MM.1S (cell line): Measurements from ENCODE around the gene DMAC2.

Experiments used
- DNase-seq: peaks from one replicate; pipeline ENCODE4 v3.0.0-alpha.2; 2015
- H2AFZ ChIP-seq: fragments of 300-600 bp; sonication (generic); 2 replicates; pipeline ENCODE4 v1.6.0; 2016; ENCODE audit warnings: antibody characterized with exemption, low read length
- H3F3A ChIP-seq: fragments of 300-600 bp; sonication (generic); 2 replicates; pipeline ENCODE4 v1.6.1; 2016; ENCODE audit warnings: mild to moderate bottlenecking, antibody characterized with exemption, low read length, moderate library complexity, mixed read lengths; ENCODE audit not compliant: insufficient read depth
- H3K27ac ChIP-seq: fragments of 300-600 bp; sonication (generic); 2 replicates; pipeline ENCODE4 v1.5.1; 2016; ENCODE audit warnings: mild to moderate bottlenecking, low read length
- H3K27me3 ChIP-seq: fragments of 300-600 bp; sonication (generic); replicated peaks from 2 replicates; pipeline ENCODE4 v1.6.0; 2016; ENCODE audit warnings: low read length; ENCODE audit not compliant: insufficient read depth
- H3K36me3 ChIP-seq: fragments of 300-600 bp; sonication (generic); replicated peaks from 2 replicates; pipeline ENCODE4 v1.6.1; 2016; ENCODE audit warnings: mild to moderate bottlenecking, low read length, mixed read lengths; ENCODE audit not compliant: insufficient read depth
- H3K4me1 ChIP-seq: fragments of 300-600 bp; sonication (generic); 2 replicates; pipeline ENCODE4 v1.6.1; 2016; ENCODE audit warnings: low read length, mixed read lengths
- H3K4me2 ChIP-seq: fragments of 300-600 bp; sonication (generic); 2 replicates; pipeline ENCODE4 v1.6.0; 2016; ENCODE audit warnings: low read depth, low read length
- H3K4me3 ChIP-seq: fragments of 300-600 bp; sonication (generic); 2 replicates; pipeline ENCODE4 v1.5.1; 2016; ENCODE audit warnings: low read length, mixed read lengths
- H3K79me2 ChIP-seq: fragments of 300-600 bp; sonication (generic); 2 replicates; pipeline ENCODE4 v1.6.1; 2016; ENCODE audit warnings: mixed run types, low read length, mixed read lengths
- H3K9ac ChIP-seq: fragments of 300-600 bp; sonication (generic); 2 replicates; pipeline ENCODE4 v1.6.1; 2016; ENCODE audit warnings: low read length, mixed read lengths
- H3K9me2 ChIP-seq: fragments of 300-600 bp; sonication (generic); replicated peaks from 2 replicates; pipeline ENCODE4 v1.6.1; 2016; ENCODE audit warnings: mild to moderate bottlenecking, low read length, mixed read lengths; ENCODE audit not compliant: insufficient read depth
- H3K9me3 ChIP-seq: fragments of 300-600 bp; sonication (generic); replicated peaks from 2 replicates; pipeline ENCODE4 v1.6.1; 2016; ENCODE audit warnings: mild to moderate bottlenecking, low read length, mixed read lengths; ENCODE audit not compliant: insufficient read depth
- H4K20me1 ChIP-seq: fragments of 300-600 bp; sonication (generic); 2 replicates; pipeline ENCODE4 v1.6.1; 2016; ENCODE audit warnings: mild to moderate bottlenecking, low read length, moderate library complexity, mixed read lengths; ENCODE audit not compliant: insufficient read depth
- EZH2 ChIP-seq: fragments of 300-600 bp; sonication (generic); optimal IDR thresholded peaks from 2 replicates; pipeline ENCODE3; 2017; ENCODE audit warnings: low read depth, mild to moderate bottlenecking, antibody characterized with exemption, low read length, mixed read lengths
- EZH2phosphoT487 ChIP-seq: fragments of 300-600 bp; sonication (generic); IDR thresholded peaks from 2 replicates; pipeline ENCODE4 v1.6.1; 2018; ENCODE audit warnings: antibody characterized with exemption, low read length
- TF ChIP-seq, protein P1 (sequence below): fragments of 300-600 bp; sonication (generic); IDR thresholded peaks from 2 replicates; pipeline ENCODE4 v1.5.1; 2016; ENCODE audit warnings: antibody characterized with exemption, low read length, mixed read lengths

DMAC2 gene

DNA sequence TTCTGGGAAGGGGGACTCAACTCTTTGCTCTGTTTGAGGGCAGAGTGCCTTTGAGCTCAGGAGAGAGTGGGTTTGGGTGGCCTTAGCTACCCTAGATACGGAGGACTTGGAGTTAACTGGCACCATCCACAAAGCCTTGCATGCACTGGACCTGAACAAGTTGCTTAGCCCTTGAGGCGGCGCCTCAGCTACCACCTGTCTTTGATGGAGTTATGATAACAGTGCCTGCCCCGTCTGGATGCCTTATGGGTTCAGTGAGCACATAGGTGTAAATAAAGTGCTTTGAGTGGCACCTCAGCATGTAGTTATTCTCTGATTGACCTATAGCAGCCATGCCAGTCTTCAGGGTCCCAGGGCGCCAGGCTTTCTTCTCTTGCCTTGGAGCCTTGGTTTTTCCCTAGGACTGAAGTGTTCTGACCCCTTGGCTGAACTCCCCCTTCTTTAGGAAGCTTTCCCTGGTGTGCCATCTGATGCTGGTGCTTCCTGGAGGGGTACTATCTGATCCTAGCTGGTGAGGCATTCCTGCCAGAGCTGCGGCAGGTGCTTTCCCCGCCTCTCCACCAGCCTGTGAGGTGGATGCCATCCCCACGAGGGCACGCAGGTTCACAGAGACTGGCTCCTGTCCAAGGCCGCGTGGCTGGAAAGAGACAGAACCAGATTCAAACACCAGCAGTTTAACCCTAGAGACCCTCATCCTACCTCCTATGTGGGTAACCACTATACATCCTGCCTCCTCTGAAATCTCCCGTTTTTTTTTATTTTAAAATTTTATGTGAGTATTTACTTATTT is 36.3 kb downstream of the DMAC2 start:
- H3K9me3 ChIP-seq, result no peaks in the 10 kb centered on the region
- H3K9ac ChIP-seq, result no peak overlapping the region
- H3K27me3 ChIP-seq, result no peaks in the 10 kb centered on the region
- no peaks in the 10 kb centered on the region for H4K20me1 ChIP-seq
- no peak overlapping the region for H3K4me2 ChIP-seq
- DNase-seq, result no peak
- no peaks in the 10 kb centered on the region for H3F3A ChIP-seq
- H3K36me3 ChIP-seq, result no peaks in the 10 kb centered on the region
- H2AFZ ChIP-seq, result no peak overlapping the region
- no peak overlapping the region for H3K4me3 ChIP-seq
- no peak overlapping the region for H3K27ac ChIP-seq
- TF ChIP-seq, protein P1, sequence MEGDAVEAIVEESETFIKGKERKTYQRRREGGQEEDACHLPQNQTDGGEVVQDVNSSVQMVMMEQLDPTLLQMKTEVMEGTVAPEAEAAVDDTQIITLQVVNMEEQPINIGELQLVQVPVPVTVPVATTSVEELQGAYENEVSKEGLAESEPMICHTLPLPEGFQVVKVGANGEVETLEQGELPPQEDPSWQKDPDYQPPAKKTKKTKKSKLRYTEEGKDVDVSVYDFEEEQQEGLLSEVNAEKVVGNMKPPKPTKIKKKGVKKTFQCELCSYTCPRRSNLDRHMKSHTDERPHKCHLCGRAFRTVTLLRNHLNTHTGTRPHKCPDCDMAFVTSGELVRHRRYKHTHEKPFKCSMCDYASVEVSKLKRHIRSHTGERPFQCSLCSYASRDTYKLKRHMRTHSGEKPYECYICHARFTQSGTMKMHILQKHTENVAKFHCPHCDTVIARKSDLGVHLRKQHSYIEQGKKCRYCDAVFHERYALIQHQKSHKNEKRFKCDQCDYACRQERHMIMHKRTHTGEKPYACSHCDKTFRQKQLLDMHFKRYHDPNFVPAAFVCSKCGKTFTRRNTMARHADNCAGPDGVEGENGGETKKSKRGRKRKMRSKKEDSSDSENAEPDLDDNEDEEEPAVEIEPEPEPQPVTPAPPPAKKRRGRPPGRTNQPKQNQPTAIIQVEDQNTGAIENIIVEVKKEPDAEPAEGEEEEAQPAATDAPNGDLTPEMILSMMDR, result no peak
- TF ChIP-seq EZH2 (no peak), EZH2phosphoT487 (no peak)
- peaks cover 7% of the 10 kb centered on the region for H3K4me1 ChIP-seq
- H3K9me2 ChIP-seq, result no peaks in the 10 kb centered on the region
- H3K79me2 ChIP-seq, result peaks cover 14% of the 10 kb centered on the region

DNA sequence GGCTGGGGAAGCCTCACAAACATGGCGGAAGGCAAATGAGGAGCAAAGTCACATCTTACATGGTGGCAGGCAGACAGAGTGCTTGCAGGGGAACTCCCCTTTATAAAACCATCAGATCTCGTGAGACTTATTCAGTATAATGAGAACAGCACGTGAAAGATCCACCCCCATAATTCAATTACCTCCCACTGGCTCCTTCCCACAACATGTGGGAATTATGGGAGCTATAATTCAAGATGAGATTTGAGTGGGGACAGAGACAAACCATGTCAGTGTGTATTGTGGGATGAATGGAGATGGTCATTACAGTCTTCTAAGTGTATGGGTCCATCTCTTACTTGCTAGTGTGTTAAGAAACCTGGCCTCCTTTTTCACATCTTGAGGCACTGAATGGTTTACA is 37.7 kb downstream of the DMAC2 start:
- DNase-seq, result no peak
- Histone ChIP-seq H3K4me1 (peaks cover 10% of the 10 kb centered on the region), H3K79me2 (peaks cover 23% of the 10 kb centered on the region)

DNA sequence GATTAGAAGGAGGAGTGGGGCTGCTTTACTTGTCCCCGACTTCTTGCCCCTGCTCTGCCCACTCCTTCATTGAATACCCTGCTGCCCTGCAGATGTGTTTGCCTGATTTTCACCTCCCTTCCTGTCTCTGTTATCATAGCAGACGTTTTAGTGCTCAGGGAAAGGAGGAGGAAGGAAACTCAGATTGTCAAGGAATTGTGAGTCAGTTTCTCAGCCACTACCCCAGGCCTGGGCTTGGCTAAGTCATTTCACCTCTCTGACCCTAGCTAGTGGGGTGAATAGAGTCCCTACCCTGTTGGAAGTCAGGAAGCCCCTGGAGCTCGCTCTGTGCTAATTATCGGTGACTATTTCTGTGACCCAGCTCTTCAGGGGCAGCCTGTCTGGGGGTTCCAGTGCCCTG is 38.2 kb downstream of the DMAC2 start:
- Histone ChIP-seq H3K9me3 (no peaks in the 10 kb centered on the region), H3K9ac (no peak overlapping the region), H3K4me1 (peaks cover 10% of the 10 kb centered on the region), H3K79me2 (peaks cover 27% of the 10 kb centered on the region), H3K4me2 (no peak overlapping the region), H3K27me3 (no peaks in the 10 kb centered on the region), H3K27ac (no peak overlapping the region), H2AFZ (no peak overlapping the region), H3K9me2 (no peaks in the 10 kb centered on the region), H3F3A (no peaks in the 10 kb centered on the region), H3K36me3 (no peaks in the 10 kb centered on the region), H3K4me3 (no peak overlapping the region), H4K20me1 (no peaks in the 10 kb centered on the region)
- no peak for TF ChIP-seq EZH2phosphoT487
- TF ChIP-seq EZH2, result no peak
- TF ChIP-seq, protein P1, result no peak
- no peak for DNase-seq

More for the DNA sequence above, 37.7 kb downstream of the DMAC2 start:
- Histone ChIP-seq H3K9me2 (no peaks in the 10 kb centered on the region), H3F3A (no peaks in the 10 kb centered on the region), H3K27ac (no peak overlapping the region), H2AFZ (no peak overlapping the region), H3K9me3 (no peaks in the 10 kb centered on the region), H3K4me2 (no peak overlapping the region), H3K27me3 (no peaks in the 10 kb centered on the region), H3K4me3 (no peak overlapping the region), H4K20me1 (no peaks in the 10 kb centered on the region), H3K36me3 (no peaks in the 10 kb centered on the region), H3K9ac (no peak overlapping the region)
- TF ChIP-seq EZH2phosphoT487, result no peak
- TF ChIP-seq, protein P1, result no peak
- TF ChIP-seq EZH2, result no peak
